Measurements from ENCODE around the gene ZFP2. TPM values are rescaled to one million over a fixed set of nuclear protein-coding genes. Genes with fewer than 3 reads are reported as not detected.

ZFP2 gene
- total RNA-seq, result 1 to 10 TPM in 3 of 9 donors, under 1 TPM in 6; 0.18 to 3.6 (median 0.69) TPM
- 1 to 10 TPM; 1.7 to 5.6 (median 2.2) TPM for polyA plus RNA-seq
- long read RNA-seq, donor 1, result 0 reads
- long read RNA-seq, donor 2, partial matches to known transcripts, result 0 of 1 reads
- long read RNA-seq, donor 2, other reads (novel, unspliced or antisense), result 0 of 1 reads
- long read RNA-seq, donor 3, result 0 reads
- long read RNA-seq, donor 4, result 0 reads
- long read RNA-seq, donor 5, partial matches to known transcripts, result 0 of 2 reads
- long read RNA-seq, donor 5, other reads (novel, unspliced or antisense), result 1 of 2 reads
- long read RNA-seq, donor 6, result 0 reads
- long read RNA-seq, donor 7, result 0 reads
- long read RNA-seq, donor 8, result 0 reads
- long read RNA-seq, donor 9, result 0 reads
- long read RNA-seq, donor 10, result 0 reads

DNA sequence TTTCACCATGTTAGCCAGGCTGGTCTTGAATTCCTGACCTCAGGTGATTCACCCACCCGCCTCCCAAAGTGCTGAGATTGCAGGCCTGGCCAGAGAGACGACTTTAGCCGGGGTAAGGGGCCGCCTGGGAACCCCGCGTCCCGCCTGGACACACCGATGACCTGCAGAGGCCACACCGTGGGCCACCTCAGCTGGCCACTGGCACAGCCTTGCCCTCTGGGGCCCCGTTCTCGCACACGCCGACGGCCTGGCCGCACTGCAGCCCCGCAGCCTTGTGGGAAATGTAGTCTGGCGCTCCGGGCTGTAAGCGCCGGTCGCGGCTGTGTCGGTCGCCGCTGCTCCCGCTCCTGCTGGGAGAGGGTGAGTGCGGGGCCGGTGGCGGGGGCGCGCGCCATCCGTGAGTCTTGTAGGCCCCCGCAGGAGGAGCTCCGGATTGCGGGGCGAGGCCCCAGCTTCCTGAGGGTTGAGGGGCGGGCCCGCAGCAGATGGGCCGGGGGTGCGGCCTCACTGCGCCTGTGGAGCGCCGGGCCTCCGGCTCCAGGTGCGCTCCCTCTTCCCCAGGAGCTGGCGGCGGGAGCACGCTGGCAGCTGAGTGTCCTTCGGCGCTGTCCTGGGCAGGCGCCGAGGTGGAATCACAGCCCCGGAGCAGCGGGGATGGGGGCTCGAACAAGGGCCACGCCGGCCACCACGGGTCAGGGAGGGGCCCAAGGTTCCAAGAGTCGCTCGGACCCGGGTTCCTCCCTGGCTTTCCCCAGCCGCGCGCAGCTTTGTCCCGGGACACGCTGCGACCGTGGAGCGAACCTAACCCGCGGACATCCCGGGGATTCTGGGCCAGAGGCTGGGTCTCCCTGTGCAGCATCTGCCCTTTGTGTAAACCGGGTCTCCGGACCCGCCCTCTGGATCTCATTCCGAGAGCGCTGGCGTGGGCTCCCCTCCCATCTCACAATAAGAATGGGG is at the start of gene ZFP2:
Gene ZFP2 (plus strand): TSS at position 299 of the 957 bp plus-strand sequence. CDS start 35,401 bp downstream, outside the sequence.
- intact Hi-C loops (cut with DNase I), result no loop called here
- peak; percentile 35 to 62 (median 45) for DNase-seq
- H3K4me3 ChIP-seq, result peak within 1 kb of the TSS in 2 of 4 donors; percentile 81 to 89

GRCh38 chr5:178849316-178849715 is 46.4 kb upstream of the ZFP2 start:
- Histone ChIP-seq H3K9me3 (replicated peaks in 1 of 3) (no peaks in the 10 kb centered on the region), H3K27ac (no peak overlapping the region), H3K4me1 (replicated peaks in 1 of 2) (no peaks in the 10 kb centered on the region), H3K36me3 (replicated peaks in 1 of 2) (no peaks in the 10 kb centered on the region), H3K27me3 (no peaks in the 10 kb centered on the region), H3K4me3 (no peak overlapping the region)
- TF ChIP-seq POLR2A (IDR thresholded peaks at IDR 0.05), result no peak
- TF ChIP-seq, protein P1, sequence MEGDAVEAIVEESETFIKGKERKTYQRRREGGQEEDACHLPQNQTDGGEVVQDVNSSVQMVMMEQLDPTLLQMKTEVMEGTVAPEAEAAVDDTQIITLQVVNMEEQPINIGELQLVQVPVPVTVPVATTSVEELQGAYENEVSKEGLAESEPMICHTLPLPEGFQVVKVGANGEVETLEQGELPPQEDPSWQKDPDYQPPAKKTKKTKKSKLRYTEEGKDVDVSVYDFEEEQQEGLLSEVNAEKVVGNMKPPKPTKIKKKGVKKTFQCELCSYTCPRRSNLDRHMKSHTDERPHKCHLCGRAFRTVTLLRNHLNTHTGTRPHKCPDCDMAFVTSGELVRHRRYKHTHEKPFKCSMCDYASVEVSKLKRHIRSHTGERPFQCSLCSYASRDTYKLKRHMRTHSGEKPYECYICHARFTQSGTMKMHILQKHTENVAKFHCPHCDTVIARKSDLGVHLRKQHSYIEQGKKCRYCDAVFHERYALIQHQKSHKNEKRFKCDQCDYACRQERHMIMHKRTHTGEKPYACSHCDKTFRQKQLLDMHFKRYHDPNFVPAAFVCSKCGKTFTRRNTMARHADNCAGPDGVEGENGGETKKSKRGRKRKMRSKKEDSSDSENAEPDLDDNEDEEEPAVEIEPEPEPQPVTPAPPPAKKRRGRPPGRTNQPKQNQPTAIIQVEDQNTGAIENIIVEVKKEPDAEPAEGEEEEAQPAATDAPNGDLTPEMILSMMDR (IDR thresholded peaks at IDR 0.05), result no peak
- DNase-seq, result no peak
- 60 to 78% (median 76%) methylated on average over 5 of the region's 5 CpGs for WGBS, 4 donors
- intact Hi-C loops (cut with DNase I), result no loop called here

More for the DNA sequence above, at the start of gene ZFP2:
- 2 to 9% (median 4%) methylated on average over 11 to 79 of the region's 79 CpGs for WGBS, 4 donors
- Histone ChIP-seq H3K9me3 (replicated peaks in 1 of 3) (no peaks in the 10 kb centered on the region), H3K4me1 (replicated peaks in 1 of 2) (no peaks in the 10 kb centered on the region), H3K36me3 (replicated peaks in 1 of 2) (no peaks in the 10 kb centered on the region), H3K27me3 (no peaks in the 10 kb centered on the region), H3K27ac (peak within 1 kb of the TSS in 3 of 5 donors; percentile 38 to 74 (median 65))
- TF ChIP-seq, protein P1 (IDR thresholded peaks at IDR 0.05), result no peak
- TF ChIP-seq POLR2A (IDR thresholded peaks at IDR 0.05), result peak in 1 of 2 donors; percentile 34

GRCh38 chr5:178851951-178852350 is 43.8 kb upstream of the ZFP2 start:
- no peaks in the 10 kb centered on the region for H3K4me1 ChIP-seq (replicated peaks in 1 of 2)
- no peaks in the 10 kb centered on the region for H3K9me3 ChIP-seq (replicated peaks in 1 of 3)
- H3K36me3 ChIP-seq (replicated peaks in 1 of 2), result no peaks in the 10 kb centered on the region
- TF ChIP-seq, protein P1 (IDR thresholded peaks at IDR 0.05), result no peak
- no peak for TF ChIP-seq POLR2A (IDR thresholded peaks at IDR 0.05)
- H3K4me3 ChIP-seq, result no peak overlapping the region
- 81 to 98% (median 89%) methylated on average over 3 of the region's 3 CpGs for WGBS, 4 donors
- intact Hi-C loops (cut with DNase I), result loop anchor here in 1 of 2 donors (10.0 kb wide), 1 partner anchor 117 kb away; the partner anchor contains the start of gene ZNF354A
- no peaks in the 10 kb centered on the region for H3K27me3 ChIP-seq
- no peak overlapping the region for H3K27ac ChIP-seq
- no peak for DNase-seq

DNA sequence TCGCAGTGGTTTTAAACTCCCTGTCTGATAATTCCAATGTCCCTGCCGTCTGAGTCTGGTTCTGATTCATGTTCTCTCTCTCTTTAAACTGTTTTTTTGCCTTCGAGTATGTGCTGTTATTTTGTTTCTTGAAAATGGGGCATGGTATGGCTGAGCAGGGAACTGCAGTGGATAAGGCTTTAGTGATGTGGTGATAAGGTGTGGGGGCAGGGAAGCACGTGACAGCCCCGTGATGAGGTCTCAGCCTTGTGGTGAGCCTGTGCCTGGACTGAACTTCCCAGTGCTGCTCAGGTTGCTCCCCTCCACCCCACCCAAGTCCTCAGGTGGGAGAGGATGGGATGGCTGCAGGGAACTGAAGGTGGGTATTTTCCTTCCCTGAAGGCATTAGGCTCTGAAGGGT is 41.4 kb upstream of the ZFP2 start:
- intact Hi-C loops (cut with DNase I), result loop anchor here in 1 of 2 donors (10.0 kb wide), 1 partner anchor 119 kb away; the partner anchor contains the start of gene ZNF354A
- WGBS, 4 donors, result 44 to 55% (median 47%) methylated on average over 5 of the region's 5 CpGs

More for the DNA sequence above, 41.4 kb upstream of the ZFP2 start:
- Histone ChIP-seq H3K4me3 (no peak overlapping the region), H3K36me3 (replicated peaks in 1 of 2) (no peaks in the 10 kb centered on the region), H3K27ac (no peak overlapping the region), H3K27me3 (no peaks in the 10 kb centered on the region), H3K9me3 (replicated peaks in 1 of 3) (no peaks in the 10 kb centered on the region), H3K4me1 (replicated peaks in 1 of 2) (no peaks in the 10 kb centered on the region)
- no peak for DNase-seq
- TF ChIP-seq, protein P1 (IDR thresholded peaks at IDR 0.05), result no peak
- no peak for TF ChIP-seq POLR2A (IDR thresholded peaks at IDR 0.05)

Measured in adrenal gland (tissue), 19 donors.